CD4-positive, alpha-beta T cell (primary cell): Measurements from ENCODE around the gene ANXA3. TPM values are rescaled to one million over a fixed set of nuclear protein-coding genes. Genes with fewer than 3 reads are reported as not detected.

Experiments used
- ATAC-seq: fragments of 200-7000 bp; cut with Tn5 transposase; one replicate; pipeline ENCODE4 v1.10.0; 2022; ENCODE audit warnings: mild to moderate bottlenecking; ENCODE audit not compliant: poor library complexity
- CTCF ChIA-PET: fragments of 350-600 bp; sonication (Branson Sonifier 250); formaldehyde crosslinking; loops from one replicate; lab custom pipeline; 2021; ENCODE audit warnings: antibody characterized with exemption, inconsistent platforms; lab: Charles Lee
- POLR2A ChIA-PET: fragments of 350-600 bp; sonication (Branson Sonifier 250); formaldehyde crosslinking; loops from one replicate; lab custom pipeline; 2021; ENCODE audit warnings: antibody characterized with exemption, inconsistent platforms; lab: Charles Lee
- DNase-seq, 14 experiments: peaks; one replicate each; pipeline ENCODE4 v3.0.0-alpha.2; 2013 to 2020; ENCODE audit warnings: mixed read lengths in 2 of 14
- H3K27ac ChIP-seq, 2 donors: one replicate each; pipeline versions ENCODE4 v1.5.1 to v1.7.0; 2013; ENCODE audit warnings: low read length in 2 of 2, low read depth in 1 of 2, mild to moderate bottlenecking in 1 of 2
- H3K27me3 ChIP-seq, 2 experiments: 1 replicate in 1 of 2; 2 replicates in 1 of 2; pipeline versions ENCODE4 v1.6.1 to v1.7.0; 2013; ENCODE audit warnings: low read length in 2 of 2, control low read depth in 1 of 2, mild to moderate bottlenecking in 1 of 2, moderate library complexity in 1 of 2; ENCODE audit not compliant: insufficient read depth in 2 of 2, control insufficient read depth in 1 of 2
- H3K36me3 ChIP-seq: one replicate; pipeline ENCODE4 v1.6.1; 2013; ENCODE audit warnings: low read length, control low read depth; ENCODE audit not compliant: insufficient read depth
- H3K4me1 ChIP-seq: one replicate; pipeline ENCODE4 v1.6.1; 2013; ENCODE audit warnings: low read length, control low read depth; ENCODE audit not compliant: insufficient read depth
- H3K4me3 ChIP-seq: one replicate; pipeline ENCODE4 v1.5.1; 2013; ENCODE audit warnings: mild to moderate bottlenecking, low read length, moderate library complexity
- H3K9me3 ChIP-seq, 2 experiments: 1 replicate in 1 of 2; 2 replicates in 1 of 2; pipeline versions ENCODE4 v1.6.1 to v1.7.0; 2013; ENCODE audit warnings: low read length in 2 of 2, mild to moderate bottlenecking in 2 of 2, control low read depth in 1 of 2, moderate library complexity in 1 of 2; ENCODE audit not compliant: control insufficient read depth in 1 of 2, insufficient read depth in 1 of 2
- H3K27ac Mint-ChIP-seq: one replicate; pipeline ENCODE4 v1.8.0; 2020; ENCODE audit warnings: mixed read lengths
- H3K27me3 Mint-ChIP-seq: one replicate; pipeline ENCODE4 v1.8.0; 2021; ENCODE audit warnings: mixed read lengths
- H3K36me3 Mint-ChIP-seq: one replicate; pipeline ENCODE4 v1.8.0; 2021; ENCODE audit warnings: low read depth, mixed read lengths
- H3K4me1 Mint-ChIP-seq: one replicate; pipeline ENCODE4 v1.8.0; 2021; ENCODE audit warnings: low read depth, mixed read lengths
- H3K4me3 Mint-ChIP-seq: one replicate; pipeline ENCODE4 v1.8.0; 2020; ENCODE audit warnings: mild to moderate bottlenecking, mixed read lengths
- H3K9me3 Mint-ChIP-seq: one replicate; pipeline ENCODE4 v1.8.0; 2020; ENCODE audit warnings: mixed read lengths
- intact Hi-C, 2 experiments: fragments of 100-400 bp; cut with DNase I in 1 of 2; cut with micrococcal nuclease in 1 of 2; formaldehyde crosslinking; loops; one replicate each; pipeline versions ENCODE4 v1.15.1 to v1.9.0; 2023 to 2025; cut with DNase I, micrococcal nuclease
- total RNA-seq, 174 experiments: library from RNA in 2 of 174; stranded (reverse) in 2 of 174; gene quantifications; one replicate each; pipeline ENCODE4 v1.2.3 and lab custom pipeline; 2021 to 2026
- TF ChIP-seq, protein P1 (sequence below): fragments of 200-600 bp; IDR thresholded peaks from one replicate; pipeline ENCODE4 v1.8.0; 2022; ENCODE audit warnings: antibody characterized with exemption, mild to moderate bottlenecking

ANXA3 gene
- total RNA-seq, 2 experiments from 2014 or later, result not detected

DNA sequence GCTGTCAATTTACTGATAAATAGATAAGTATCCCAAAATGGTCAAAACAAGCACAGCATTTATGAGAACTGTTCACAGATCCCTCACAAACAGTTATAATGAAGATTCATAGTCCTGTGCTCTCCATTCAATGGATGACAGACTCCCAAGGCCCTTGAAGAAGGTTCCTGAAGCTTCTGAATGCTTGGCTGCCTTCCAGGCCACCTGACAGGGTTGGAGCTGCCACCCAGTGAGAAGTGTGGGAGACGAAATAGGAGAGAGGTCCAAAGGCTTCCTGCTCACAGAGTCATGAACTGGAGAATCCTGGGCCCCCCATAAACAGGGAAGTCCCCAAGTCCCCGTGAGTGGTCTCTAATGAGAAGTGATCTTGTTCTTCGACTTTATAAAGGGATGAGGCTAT lies 26.0 kb upstream of the ANXA3 start:
- CTCF ChIA-PET, result no interaction called here
- intact Hi-C loops, result no loop called here
- H3K36me3 Mint-ChIP-seq, result no peaks in the 10 kb centered on the region

DNA sequence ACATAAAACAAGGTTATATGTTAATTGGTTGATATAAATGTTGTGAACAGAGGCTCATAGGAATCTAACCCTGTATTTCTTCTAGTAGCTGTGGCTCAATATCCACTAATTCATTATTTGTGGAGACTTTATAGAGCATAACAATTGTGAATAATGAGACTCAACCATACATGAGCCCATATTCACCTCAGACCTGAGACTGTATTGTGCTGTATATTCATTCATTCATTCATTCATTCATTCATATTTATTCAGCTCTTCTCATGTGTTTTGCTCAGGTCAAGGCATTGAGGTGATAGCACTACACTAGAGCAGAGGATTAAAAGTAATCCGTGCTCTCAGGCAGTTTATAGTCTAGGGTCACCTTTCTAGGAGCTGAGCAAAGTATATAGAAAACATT lies 24.5 kb upstream of the ANXA3 start:
- no peak overlapping the region for H3K27ac Mint-ChIP-seq
- H3K4me1 ChIP-seq, result no peaks in the 10 kb centered on the region
- DNase-seq (no peak), ATAC-seq (no peak)
- no peaks in the 10 kb centered on the region for H3K4me1 Mint-ChIP-seq
- no peak overlapping the region for H3K27ac ChIP-seq
- ChIA-PET CTCF (no interaction called here), POLR2A (no interaction called here)
- H3K27me3 ChIP-seq, result no peaks in the 10 kb centered on the region
- no peaks in the 10 kb centered on the region for H3K9me3 Mint-ChIP-seq
- intact Hi-C loops, result no loop called here
- TF ChIP-seq, protein P1, sequence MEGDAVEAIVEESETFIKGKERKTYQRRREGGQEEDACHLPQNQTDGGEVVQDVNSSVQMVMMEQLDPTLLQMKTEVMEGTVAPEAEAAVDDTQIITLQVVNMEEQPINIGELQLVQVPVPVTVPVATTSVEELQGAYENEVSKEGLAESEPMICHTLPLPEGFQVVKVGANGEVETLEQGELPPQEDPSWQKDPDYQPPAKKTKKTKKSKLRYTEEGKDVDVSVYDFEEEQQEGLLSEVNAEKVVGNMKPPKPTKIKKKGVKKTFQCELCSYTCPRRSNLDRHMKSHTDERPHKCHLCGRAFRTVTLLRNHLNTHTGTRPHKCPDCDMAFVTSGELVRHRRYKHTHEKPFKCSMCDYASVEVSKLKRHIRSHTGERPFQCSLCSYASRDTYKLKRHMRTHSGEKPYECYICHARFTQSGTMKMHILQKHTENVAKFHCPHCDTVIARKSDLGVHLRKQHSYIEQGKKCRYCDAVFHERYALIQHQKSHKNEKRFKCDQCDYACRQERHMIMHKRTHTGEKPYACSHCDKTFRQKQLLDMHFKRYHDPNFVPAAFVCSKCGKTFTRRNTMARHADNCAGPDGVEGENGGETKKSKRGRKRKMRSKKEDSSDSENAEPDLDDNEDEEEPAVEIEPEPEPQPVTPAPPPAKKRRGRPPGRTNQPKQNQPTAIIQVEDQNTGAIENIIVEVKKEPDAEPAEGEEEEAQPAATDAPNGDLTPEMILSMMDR, result no peak
- no peaks in the 10 kb centered on the region for H3K27me3 Mint-ChIP-seq
- no peak overlapping the region for H3K4me3 Mint-ChIP-seq
- no peaks in the 10 kb centered on the region for H3K36me3 Mint-ChIP-seq
- H3K4me3 ChIP-seq, result no peak overlapping the region
- no peaks in the 10 kb centered on the region for H3K9me3 ChIP-seq
- no peaks in the 10 kb centered on the region for H3K36me3 ChIP-seq

More for the DNA sequence above, 26.0 kb upstream of the ANXA3 start:
- Mint-ChIP-seq H3K4me3 (no peak overlapping the region), H3K27me3 (no peaks in the 10 kb centered on the region), H3K9me3 (no peaks in the 10 kb centered on the region), H3K4me1 (no peaks in the 10 kb centered on the region), H3K27ac (no peak overlapping the region)
- no peaks in the 10 kb centered on the region for H3K9me3 ChIP-seq
- no peaks in the 10 kb centered on the region for H3K27me3 ChIP-seq
- ATAC-seq (no peak), DNase-seq (no peak)
- POLR2A ChIA-PET, result no interaction called here
- TF ChIP-seq, protein P1, result no peak
- H3K27ac ChIP-seq, result no peak overlapping the region
- H3K4me3 ChIP-seq, result no peak overlapping the region
- H3K4me1 ChIP-seq, result no peaks in the 10 kb centered on the region
- H3K36me3 ChIP-seq, result no peaks in the 10 kb centered on the region

DNA sequence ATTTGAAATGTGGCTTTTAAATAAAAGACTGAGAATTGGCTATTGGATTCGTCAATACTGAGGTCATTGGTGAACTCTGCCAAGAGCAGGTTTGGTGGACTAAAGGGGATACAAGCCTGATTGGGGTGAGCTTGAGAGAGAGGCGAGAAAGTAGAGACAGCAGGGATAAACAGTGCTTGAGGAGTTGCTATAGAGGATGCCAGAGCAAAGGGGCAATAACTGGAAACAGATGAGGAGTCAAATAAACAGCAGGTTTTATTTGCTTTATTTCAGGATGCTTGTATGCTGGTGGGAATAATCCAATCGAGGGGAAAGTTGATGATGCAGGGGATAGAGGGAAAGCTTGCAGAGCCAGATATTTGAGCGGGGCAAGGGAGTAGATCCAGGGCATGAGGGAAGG lies 24.0 kb upstream of the ANXA3 start:
- ChIA-PET POLR2A (no interaction called here), CTCF (no interaction called here)
- Mint-ChIP-seq H3K4me1 (no peaks in the 10 kb centered on the region), H3K36me3 (no peaks in the 10 kb centered on the region), H3K27ac (no peak overlapping the region), H3K27me3 (no peaks in the 10 kb centered on the region), H3K9me3 (no peaks in the 10 kb centered on the region), H3K4me3 (no peak overlapping the region)
- Histone ChIP-seq H3K9me3 (no peaks in the 10 kb centered on the region), H3K27me3 (no peaks in the 10 kb centered on the region), H3K4me1 (no peaks in the 10 kb centered on the region), H3K27ac (no peak overlapping the region), H3K4me3 (no peak overlapping the region), H3K36me3 (no peaks in the 10 kb centered on the region)
- DNase-seq (no peak), ATAC-seq (no peak)
- intact Hi-C loops, result no loop called here
- TF ChIP-seq, protein P1, result no peak
